Ishikawa (cell line): Measurements from ENCODE around the gene CLIP4.

ENCODE experiments used
- CEBPB ChIP-seq: IDR thresholded peaks from 2 replicates; pipeline ENCODE4 v1.6.1; 2012
- CREB1 ChIP-seq: IDR thresholded peaks from 2 replicates; pipeline ENCODE4 v1.6.1; 2012; ENCODE audit warnings: low read depth
- EP300 ChIP-seq: IDR thresholded peaks from 2 replicates; pipeline ENCODE4 v1.6.1; 2012; ENCODE audit warnings: borderline replicate concordance
- FOXM1 ChIP-seq: IDR thresholded peaks from 2 replicates; pipeline ENCODE4 v1.6.1; 2012; ENCODE audit warnings: low read depth, borderline replicate concordance
- MAX ChIP-seq: IDR thresholded peaks from 2 replicates; pipeline ENCODE4 v1.6.1; 2012
- RAD21 ChIP-seq: IDR thresholded peaks from 2 replicates; pipeline ENCODE4 v1.6.1; 2012; ENCODE audit warnings: low read depth
- REST ChIP-seq: IDR thresholded peaks from 2 replicates; pipeline ENCODE4 v1.6.1; 2012; ENCODE audit warnings: low read depth, mild to moderate bottlenecking
- TAF1 ChIP-seq: IDR thresholded peaks from 2 replicates; pipeline ENCODE4 v1.6.1; 2012; ENCODE audit warnings: low read depth, mild to moderate bottlenecking
- TCF12 ChIP-seq: IDR thresholded peaks from 2 replicates; pipeline ENCODE4 v1.6.1; 2012; ENCODE audit warnings: low read depth
- YY1 ChIP-seq: IDR thresholded peaks from 2 replicates; pipeline ENCODE4 v1.6.1; 2012; ENCODE audit warnings: low read depth

- no peak for TF ChIP-seq CEBPB
- TF ChIP-seq CREB1 = no peak
- TF ChIP-seq FOXM1 = no peak
- no peak for TF ChIP-seq EP300
- TF ChIP-seq TCF12 = no peak
- TF ChIP-seq REST = no peak
- TF ChIP-seq TAF1 = no peak
- TF ChIP-seq MAX = no peak
- TF ChIP-seq RAD21 = no peak
- no peak for TF ChIP-seq YY1
These were observed 47.2 kb downstream of the CLIP4 start for GRCh38 chr2:29162204-29162928.
